ENCODE results near the gene PLSCR1.

Gene PLSCR1, protein sequence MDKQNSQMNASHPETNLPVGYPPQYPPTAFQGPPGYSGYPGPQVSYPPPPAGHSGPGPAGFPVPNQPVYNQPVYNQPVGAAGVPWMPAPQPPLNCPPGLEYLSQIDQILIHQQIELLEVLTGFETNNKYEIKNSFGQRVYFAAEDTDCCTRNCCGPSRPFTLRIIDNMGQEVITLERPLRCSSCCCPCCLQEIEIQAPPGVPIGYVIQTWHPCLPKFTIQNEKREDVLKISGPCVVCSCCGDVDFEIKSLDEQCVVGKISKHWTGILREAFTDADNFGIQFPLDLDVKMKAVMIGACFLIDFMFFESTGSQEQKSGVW
- 9.6 to 17.0 (median 15.3) reads per million in 3 experiments for total RNA-seq

DNA sequence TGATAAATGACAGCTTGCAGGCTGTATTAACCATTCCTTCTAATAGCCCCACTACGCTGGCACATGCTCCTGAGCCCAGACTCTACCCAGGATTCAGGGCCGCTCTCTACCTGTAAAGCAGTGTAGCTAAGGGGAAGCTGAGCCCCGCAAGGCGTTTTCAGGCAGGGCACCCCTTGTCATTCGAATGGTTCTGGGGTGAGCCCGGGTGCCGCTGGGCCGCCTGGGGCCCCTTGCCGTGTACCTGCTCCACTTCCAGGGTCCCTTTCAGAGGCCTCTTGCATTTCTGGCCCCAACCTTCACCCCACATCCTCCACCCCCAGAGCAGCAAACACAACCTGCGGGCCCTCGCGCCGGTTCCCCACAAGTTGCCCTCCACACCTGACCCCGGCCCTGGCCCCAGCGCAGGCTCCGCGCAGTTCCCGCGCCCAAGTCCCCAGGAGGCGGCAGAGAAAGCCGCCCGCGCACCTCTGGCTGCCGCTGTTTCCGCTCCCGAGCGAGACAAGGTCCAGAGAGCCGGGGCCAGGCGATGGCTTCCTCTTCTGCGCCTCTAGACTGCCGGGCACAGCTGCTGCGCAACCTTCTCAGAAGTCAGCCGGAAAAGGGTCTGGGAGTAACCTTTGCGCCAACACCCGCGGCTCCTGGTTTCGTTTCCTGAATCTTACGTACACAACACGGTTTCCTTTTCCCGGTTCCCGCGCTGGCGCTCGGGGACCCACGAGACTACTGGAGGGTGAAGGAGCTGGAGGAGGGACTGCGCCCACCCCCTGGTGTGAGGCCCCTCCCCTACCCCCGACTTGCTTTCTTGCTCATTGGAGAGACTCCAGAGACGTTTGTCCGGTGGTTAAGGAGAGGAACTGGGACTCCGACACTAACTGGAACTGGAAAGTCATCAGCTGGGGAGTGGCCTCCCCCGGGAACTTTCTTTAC lies at the start of gene PLSCR1:
PLSCR1 (minus strand) TSS at position 606 of the 927 bp plus-strand sequence. CDS start 8,055 bp downstream, outside the sequence.
- peak; percentile 56 for DNase-seq

DNA sequence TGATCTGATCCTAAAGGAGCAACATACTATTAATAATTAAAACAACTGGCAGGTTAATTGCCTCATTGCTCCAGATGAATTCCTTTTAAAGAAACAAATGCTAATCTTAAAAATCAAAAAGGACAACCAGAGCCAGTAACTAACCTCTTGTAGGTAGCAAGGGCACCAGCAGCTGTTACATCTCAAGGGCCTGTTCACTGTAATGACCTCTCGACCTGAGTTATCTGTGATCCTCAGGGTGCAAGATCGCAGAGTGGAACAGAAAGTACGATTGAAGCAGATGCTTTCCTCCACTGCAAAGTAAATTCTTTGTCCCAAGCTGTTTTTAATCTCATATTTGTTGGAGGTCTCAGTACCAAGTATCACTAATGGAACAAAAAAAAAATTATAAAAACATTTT lies 49.4 kb upstream of the PLSCR1 start:
- DNase-seq, result no peak

DNA sequence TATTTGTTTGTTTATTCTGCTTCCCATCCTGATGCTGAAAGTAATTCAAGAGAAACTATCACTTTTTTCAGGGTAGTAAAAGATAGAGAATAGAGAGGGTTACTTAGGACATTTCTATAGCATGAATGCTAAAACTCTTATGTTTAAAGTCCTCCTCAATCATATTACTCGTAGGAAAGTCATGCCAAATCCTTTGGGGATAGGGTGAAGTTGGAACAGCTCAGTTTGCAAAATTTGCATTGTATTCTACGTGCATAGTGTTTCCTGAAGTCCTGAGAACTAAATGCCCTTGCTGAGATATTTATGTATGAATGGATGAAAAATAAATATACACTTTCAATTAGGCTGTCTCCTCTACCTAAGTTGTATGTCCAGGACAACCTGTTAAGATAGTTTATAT lies 46.1 kb upstream of the PLSCR1 start:
- no peak for DNase-seq

DNA sequence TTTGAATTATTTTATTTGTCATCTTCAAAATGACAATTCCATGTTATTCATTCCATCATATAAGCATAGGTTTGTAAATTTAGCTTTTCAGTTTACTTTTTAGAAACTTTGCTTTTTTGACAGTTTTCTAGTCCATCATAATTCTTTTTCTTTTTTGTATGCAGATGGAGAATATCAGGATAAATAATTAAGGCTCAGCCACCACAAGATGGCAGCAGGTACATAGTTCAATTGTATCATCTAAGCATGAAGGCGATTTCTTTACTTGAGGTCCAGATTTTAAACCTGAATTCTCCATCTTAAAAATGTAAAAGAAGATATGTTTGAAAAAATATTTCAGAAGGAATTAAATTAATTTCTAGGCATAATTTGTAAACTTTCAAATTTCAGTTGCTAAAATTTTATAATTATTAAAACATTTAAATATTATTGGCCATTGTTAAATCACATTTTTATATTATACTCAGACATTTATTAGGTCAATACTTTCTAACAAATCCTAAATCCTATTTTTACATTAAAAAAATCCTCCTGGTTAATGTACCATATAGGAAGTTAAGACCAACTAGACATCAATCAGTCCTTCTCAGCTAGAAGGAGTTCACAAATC lies 45.6 kb upstream of the PLSCR1 start:
- DNase-seq, result no peak

DNA sequence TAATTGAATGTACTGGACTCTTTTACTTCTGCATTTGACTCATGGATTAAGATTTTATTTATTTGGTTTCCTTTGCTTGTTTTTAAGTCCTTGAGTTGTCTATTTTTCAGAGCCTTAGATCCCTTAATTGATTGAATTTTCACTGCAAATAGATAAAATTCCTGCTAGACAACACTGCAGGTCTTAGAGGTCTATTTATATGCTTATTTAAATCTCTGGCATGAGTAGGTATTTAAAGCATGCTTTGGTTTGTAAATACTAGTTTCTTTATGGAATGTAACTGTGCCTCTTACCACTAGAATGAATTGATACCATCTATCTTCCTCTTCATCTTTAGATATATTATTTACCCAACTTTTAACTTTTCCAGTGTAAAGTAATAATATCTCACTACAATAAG lies 40.7 kb upstream of the PLSCR1 start:
- no peak for DNase-seq

DNA sequence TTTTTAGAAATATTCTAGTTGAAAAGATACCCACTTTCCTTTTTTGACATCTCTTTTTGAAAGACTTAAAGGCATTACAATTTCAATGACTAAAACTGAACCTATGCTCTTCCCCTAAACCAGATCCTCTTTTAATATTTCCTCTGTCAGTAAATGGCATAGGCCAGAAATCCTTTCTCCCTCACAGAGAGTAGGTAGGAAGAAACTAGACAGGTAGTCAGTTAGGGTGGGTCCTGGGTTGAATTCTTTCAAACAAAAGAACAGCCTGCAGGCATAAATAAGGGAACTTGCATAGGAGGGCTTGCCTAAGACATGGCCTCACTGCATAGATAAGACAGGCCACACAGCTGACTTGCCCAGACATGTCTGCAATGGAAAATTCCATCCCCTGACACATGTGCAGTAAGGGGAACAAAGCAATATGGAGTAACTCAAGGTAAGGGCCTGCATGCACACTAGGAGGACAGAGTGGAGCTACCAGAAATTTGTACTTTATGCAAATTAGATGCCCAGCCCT lies 37.6 kb upstream of the PLSCR1 start:
- no peak for DNase-seq

DNA sequence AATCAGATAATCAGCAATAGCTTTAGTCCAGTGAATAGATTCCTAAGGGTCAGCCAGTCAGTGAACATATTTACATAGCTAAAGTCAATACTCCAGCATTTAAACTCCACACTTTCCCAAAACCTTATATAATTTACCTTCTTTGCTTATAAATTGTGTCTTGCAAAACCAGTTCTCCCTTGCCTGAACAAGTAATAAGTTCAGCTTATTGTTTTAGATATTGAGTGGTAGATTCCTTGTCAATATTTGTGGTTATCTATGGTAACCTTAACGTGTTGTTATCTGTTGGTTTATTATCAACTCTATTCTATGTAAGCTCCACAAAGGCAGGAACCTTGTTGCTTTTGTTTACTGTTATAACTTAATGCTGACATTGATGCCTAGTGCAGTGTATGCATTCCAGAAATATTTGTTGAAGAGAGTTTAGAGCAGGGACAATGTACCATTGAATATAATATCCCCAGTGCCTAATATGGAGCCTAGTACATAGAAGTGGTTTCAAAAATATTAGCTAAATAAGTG lies 36.7 kb upstream of the PLSCR1 start:
- DNase-seq, result no peak

DNA sequence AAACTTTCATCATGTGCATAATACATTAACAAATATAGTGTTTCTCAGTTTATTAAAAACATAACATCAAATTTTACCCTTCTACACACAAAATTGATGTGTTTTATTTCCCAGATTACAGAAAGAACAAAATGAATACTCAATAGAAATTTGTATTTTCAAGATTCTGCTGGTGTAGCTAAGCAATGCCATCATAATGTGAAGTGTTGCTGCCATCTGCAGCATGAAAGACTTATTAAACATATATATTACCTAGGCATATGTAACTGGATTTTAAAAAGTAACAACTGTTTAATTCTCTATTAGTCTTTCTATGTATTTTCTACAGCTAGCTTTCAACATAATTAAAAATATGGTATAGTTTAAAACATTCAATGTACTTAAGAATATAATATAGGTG lies 33.3 kb upstream of the PLSCR1 start:
- peak; percentile 17 for DNase-seq

DNA sequence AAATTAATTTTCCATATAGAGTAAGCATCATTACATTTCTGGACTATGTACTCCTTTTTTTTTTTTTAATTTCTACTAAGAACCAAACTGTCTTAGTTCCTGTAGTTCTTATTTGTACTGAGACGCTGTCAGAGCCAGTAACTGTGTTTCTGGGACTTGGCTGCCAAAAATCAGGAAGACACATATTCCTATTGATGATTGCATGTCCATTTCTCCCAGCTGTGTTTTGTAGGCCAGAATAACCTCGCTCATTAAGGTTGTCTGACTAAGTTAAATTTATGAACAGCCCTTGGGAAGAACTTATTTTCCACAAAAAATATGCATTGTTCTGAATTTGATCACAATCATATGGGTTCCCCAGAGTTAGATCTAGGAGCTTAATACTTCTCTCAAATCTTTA lies 31.2 kb upstream of the PLSCR1 start:
- no peak for DNase-seq

DNA sequence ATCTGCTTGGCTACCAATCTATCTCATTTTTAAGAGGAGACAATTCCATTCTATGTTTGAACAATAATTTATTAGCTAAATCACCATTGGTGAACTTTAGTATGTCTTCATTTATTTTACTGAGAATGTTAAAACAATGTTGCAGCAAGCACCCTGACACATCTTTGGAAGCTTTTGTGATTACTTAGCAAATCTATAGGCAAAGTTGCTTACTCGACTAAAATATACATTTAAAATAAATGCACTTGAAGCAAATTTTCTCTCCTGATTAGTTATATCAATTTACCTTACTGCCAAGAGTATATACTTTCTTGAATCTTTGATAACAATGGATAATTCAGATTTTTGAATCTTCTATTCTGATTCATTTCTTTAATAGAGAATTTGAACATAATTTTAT lies 29.8 kb upstream of the PLSCR1 start:
- no peak for DNase-seq

DNA sequence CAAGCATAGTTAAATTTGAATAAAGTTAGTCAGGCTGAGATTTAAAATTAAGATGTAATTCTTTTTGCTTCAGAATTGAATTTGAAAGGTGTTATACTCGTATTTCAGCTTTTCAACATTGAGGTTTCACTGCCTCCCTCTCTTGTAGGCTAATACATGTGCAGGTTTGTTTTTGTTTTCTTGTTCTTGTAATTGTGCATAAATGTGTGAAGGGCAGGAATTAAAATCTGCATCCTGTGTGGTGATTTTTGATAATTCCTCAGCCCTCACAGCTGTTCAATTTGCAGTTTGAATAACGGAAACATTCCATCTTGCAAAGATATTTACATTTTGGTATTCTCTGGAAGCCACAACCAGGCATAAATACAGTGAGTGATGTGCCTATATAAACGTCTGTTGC lies 24.9 kb upstream of the PLSCR1 start:
- DNase-seq, result no peak

DNA sequence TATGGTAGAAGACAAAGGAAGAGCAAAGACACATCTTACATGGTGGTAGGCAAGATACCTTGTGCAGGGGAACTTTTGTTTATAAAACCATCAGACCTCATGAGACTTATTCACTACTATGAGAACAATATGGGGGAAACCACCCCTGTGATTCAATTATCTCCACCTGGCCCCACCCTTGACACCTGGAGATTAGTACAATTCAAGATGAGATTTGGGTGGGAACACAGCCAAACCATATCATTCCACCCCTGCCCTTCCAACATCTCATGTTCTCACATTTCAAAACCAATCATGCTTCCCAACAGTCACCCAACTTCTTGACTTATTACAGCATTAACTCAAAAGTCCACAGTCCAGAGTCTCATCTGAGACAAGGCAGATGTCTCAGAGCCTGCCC lies 21.7 kb upstream of the PLSCR1 start:
- DNase-seq, result no peak

DNA sequence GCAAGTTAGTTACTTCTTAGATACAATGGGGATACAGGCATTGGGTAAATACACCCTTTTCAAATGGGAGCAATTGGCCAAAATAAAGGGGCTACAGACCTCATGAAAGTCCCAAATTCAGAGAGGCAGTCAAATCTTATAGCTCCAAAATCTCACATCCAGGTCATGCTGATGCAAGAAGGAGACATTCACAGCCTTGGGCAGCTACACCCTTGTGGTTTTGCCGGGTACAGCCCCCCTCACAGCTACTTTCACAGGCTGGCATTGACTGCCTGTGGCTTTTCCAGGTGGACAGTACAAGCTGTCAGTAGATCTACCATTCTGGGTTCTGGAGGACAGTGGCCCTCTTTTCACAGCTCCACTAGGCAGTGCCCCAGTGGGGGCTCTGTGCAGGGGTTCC lies 17.5 kb upstream of the PLSCR1 start:
- no peak for DNase-seq

DNA sequence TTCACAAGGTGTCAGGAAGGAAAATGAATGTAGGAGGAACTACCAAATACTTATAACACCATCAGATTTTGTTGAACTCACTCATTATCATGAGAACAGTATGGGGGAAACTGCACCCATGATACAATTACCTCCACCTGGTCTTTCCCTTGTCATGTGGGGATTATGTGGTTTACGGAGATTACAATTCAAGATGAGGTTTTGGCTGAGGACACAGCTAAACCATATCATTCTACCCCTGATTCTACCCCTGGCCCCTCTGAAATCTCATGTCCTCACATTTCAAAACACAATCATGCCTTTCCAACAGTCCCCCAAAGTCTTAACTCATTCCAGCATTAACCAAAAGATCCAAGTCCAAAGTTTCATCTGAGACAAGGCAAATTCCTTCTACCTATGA lies 17.1 kb upstream of the PLSCR1 start:
- no peak for DNase-seq

DNA sequence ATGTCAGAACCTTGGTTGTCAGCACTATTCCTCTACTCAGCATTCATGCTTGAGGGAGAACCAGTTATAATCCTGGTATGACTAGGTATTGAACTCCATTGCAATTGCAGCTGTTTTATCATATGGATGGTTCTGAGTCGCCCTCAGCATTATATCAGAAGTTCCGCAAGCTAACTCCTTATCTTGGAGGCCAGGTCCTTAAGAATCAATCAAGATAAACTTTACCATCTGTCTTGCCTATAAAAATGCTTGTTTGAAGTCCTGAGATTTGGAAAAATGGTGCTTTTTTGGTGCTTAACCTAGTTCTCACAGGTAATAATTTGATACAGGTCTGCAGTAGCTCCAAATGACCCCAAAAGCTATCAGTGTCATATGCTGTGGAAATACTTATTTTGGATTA lies 16.3 kb upstream of the PLSCR1 start:
- no peak for DNase-seq

DNA sequence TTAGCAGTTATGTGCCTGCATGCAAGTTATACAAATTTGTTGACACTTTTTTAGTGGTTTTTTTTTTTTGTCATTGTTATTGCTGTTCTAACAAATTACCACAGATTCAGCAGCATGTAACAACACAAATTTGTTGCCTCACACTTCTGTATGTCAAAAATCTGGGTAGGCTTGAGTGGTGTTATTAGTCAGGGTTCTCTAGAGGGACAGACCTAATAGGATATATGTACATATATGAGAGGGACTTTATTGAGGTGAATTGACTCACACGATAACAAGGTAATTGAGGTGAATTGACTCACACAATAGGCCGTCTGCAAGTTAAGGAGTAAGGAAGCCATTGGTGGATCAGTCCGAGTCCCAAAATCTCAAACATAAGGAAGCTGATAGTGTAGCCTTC lies 15.0 kb upstream of the PLSCR1 start:
- DNase-seq, result no peak

DNA sequence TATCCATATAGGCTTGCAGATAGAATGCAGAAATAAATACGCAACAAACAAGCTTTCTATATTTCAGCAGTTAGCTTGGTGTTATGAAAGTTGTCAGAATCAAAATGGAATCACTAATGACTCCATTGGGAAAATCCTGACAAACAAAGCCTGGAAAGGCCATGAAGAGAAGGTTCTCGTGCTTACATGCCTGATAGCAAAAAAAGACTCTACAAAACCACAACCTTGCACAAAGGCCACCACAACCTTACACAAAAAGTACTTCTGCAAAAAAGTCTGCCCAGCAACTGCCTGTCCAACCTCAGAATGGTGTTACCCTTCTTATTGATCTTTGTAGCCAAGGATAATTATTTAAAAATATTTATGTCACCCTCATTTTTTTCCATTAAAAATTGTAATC lies 14.4 kb upstream of the PLSCR1 start:
- DNase-seq, result no peak

DNA sequence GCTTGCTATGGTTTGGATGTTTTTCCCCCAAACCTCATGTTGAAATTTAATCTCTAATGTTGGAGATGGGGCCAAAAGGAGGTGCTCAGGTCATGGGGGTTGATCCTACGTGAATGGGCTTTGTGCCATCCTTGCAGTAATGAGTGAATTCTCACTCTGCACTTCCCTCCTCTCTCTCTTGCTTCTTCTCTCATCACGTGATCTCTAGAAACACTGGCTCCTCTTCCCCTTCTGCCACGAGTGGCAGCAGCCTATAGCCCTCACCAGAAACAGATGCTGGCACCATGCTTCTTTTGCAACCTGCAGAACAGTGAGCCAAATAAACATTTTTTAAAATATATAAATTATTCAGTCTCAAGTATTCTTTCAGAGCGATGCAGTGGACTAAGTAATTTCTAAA lies 13.3 kb upstream of the PLSCR1 start:
- no peak for DNase-seq

DNA sequence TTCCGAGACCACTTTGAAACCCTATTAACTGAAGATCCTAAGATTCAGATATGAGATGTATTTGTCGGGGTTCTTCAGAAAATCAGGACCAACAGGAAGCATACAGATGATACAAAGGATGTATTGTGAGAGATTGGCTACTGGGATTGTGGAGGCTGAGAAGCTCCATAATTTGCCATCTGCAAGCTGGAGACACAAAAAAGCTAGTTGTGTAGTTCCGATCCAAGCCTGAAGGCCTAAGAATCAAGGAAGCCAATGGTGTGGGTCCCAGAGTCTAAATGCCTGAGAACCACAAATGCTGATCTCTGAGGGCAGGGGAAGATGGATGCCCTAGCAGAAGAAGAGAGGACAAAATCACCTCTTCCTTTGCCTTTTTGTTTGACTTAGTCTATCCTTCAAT lies 10.9 kb upstream of the PLSCR1 start:
- no peak for DNase-seq

DNA sequence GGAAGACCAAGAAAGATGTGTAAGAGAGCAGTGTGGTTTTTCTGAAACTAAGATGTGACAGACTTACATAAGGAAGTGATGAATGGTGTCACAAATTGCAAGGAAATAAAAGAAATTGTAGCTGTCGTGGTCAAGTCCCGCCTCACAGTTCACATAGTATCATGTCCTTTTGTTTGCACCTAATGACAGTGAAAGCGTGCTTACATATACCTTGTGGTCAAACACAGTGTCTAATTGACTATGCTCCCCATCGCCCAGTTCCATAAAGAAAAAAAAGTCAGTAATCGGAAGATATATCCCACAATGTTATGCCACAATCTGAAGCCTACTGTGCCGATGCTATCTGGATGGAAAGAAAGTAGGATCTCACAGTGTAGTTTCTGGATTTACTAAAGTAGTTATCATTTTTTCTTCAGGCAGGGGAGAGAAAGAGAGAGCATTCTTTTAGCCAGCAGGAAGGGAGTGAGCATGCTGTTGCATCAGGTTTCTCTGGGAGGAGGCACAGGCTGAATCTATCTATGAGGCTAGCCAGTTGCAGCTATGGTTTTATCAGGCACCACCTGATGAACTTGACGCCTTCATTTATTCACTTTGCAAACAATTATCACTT lies 9.8 kb upstream of the PLSCR1 start:
- DNase-seq, result no peak

DNA sequence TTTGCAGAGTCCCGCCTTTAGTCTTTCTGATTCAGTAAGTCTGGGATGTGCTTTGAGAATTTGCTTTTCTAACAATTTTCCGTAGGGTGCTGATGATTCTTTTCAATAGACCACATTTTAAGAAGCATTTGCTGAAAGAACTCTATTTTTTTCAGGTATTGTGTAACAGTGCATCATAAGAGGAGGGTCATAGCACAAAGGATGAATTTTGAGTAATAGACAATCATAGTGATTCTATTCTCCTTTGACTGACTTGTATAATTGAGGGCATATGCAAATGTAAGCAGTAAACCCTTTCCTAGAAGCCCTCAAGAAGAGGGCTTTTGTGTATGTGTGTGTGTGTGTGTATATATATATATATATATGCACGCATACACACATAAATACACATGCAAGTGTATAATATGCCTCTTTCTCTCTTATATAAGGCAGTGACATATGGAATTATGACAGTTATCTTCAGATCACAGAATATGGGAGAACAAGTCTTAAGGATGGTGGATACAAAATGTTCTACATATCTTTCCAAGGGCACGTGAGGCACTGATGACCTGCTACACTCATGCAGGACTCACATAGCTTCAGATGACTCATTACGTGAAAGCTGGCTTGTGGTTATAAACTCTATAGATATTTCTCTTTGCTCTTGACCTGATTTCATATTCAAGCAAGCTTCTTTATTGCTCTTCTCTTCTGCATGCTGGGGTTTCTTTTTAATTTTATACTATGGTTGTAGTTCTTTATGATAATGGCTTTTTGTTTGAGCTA lies 6.5 kb upstream of the PLSCR1 start:
- DNase-seq, result no peak

DNA sequence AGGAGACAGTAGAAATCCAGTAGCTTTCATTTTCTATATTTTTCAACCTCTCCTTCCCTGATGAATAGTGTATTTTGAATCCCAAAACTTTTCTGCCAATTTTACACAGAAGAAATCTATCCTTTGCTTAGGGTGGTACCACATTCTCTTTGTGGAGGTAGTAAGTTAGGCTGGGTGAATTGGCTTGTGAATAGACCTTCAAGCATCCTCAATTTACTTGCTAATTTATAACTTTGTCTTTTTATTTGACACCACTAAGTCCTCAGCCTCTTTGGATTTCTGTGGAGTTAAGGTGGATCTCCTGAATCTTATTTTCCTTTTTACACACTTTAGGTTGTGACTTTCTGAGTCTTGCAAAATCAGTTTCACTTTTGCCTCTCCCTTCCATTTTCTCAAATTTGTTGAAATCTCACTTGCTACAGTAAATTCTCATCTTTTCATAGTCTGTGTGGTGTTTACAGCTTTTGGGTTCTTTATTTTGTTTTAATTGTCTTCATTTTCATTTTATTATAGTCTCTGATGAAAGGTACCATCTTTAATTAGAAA lies 5.7 kb upstream of the PLSCR1 start:
- no peak for DNase-seq

All from central memory CD4-positive, alpha-beta T cell (primary cell).